Smooth muscle cell (in vitro differentiated cells): ENCODE data around the gene ABCD1. TPM values are rescaled to one million over a fixed set of nuclear protein-coding genes. Genes with fewer than 3 reads are reported as not detected.

Experiments
- DNase-seq: peaks from one replicate; lab custom pipeline; 2025; ENCODE audit not compliant: unreplicated experiment; lab: John Stamatoyannopoulos, UW
- H2AFZ ChIP-seq: fragments of 200-600 bp; sonication (generic); 2 replicates; pipeline ENCODE4 v1.6.0; 2016; ENCODE audit warnings: antibody characterized with exemption, low read depth, mild to moderate bottlenecking
- H3F3A ChIP-seq: fragments of 200-600 bp; sonication (generic); 2 replicates; pipeline ENCODE4 v1.6.0; 2017; ENCODE audit warnings: antibody characterized with exemption, low read depth
- H3K27ac ChIP-seq: fragments of 200-600 bp; sonication (generic); 2 replicates; pipeline ENCODE4 v1.5.1; 2016; ENCODE audit warnings: low read depth, mild to moderate bottlenecking
- H3K27me3 ChIP-seq: fragments of 200-600 bp; sonication (generic); 2 replicates; pipeline ENCODE4 v1.6.1; 2016; ENCODE audit warnings: low read depth, mild to moderate bottlenecking
- H3K36me3 ChIP-seq: fragments of 200-600 bp; sonication (generic); 2 replicates; pipeline ENCODE4 v1.5.1; 2016; ENCODE audit warnings: low read depth
- H3K4me1 ChIP-seq: fragments of 200-600 bp; sonication (generic); 2 replicates; pipeline ENCODE4 v1.5.1; 2016; ENCODE audit warnings: low read depth
- H3K4me2 ChIP-seq: fragments of 200-600 bp; sonication (generic); 2 replicates; pipeline ENCODE4 v1.6.0; 2016; ENCODE audit warnings: mild to moderate bottlenecking
- H3K4me3 ChIP-seq: fragments of 200-600 bp; sonication (generic); 2 replicates; pipeline ENCODE4 v1.5.1; 2016; ENCODE audit warnings: mild to moderate bottlenecking
- H3K79me2 ChIP-seq: fragments of 200-600 bp; sonication (generic); 2 replicates; pipeline ENCODE4 v1.6.0; 2016; ENCODE audit warnings: low read depth, mild to moderate bottlenecking
- H3K9ac ChIP-seq: fragments of 200-600 bp; sonication (generic); 2 replicates; pipeline ENCODE4 v1.6.0; 2016; ENCODE audit warnings: low read depth
- H3K9me3 ChIP-seq: fragments of 200-600 bp; sonication (generic); replicated peaks from 2 replicates; pipeline ENCODE4 v1.5.1; 2016; ENCODE audit warnings: low read depth
- H4K20me1 ChIP-seq: fragments of 200-600 bp; sonication (generic); 2 replicates; pipeline ENCODE4 v1.6.0; 2016; ENCODE audit warnings: low read depth
- WGBS: methylation state at CpG from one replicate; pipeline ENCODE4 v1.1.7; 2016; ENCODE audit warnings: low lambda C conversion rate; 5-methylcytosine and 5-hydroxymethylcytosine counted together
- polyA plus RNA-seq: library from polyadenylated mRNA; unstranded; fragments of >200 nt; fragmentation: Nextera tagmentation; extraction: Ambion mirVana; gene quantifications from 2 replicates; pipeline ENCODE4 v1.2.1, GENCODE V29; 2016
- total RNA-seq: library from RNA; depleted of rRNA; stranded (reverse); fragments of >200 nt; gene quantifications from 2 replicates; pipeline ENCODE4 v1.2.3, GENCODE V29; 2014
- TF ChIP-seq, protein P1 (sequence below): fragments of 200-600 bp; sonication (generic); IDR thresholded peaks from 2 replicates; pipeline ENCODE4 v1.5.1; 2017; ENCODE audit warnings: borderline replicate concordance, mild to moderate bottlenecking, antibody characterized with exemption; ENCODE audit not compliant: insufficient read depth, poor library complexity, severe bottlenecking

Gene ABCD1
- total and polyA plus RNA-seq, 2 experiments from 2014 or later, result 6.2 to 10.9 TPM

DNA sequence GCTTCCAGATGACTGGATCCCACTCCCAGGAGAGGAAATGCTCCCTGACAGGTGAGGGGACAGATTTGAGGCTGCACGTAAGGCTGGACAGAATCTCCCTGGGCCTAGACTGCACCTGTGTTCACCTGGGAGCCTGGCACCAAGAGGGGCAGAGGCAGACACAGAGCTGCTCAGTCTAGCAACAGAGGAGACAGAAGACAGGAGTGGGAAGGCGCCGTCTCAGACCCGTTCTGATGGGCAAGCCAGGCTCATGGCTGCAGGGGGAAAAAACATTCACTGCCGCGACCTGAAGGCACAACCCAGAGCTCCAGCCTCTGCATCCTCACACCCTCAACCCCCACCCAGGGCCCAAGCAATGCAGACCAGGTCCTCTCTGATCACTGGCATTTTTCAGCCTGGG is 17.2 kb upstream of the ABCD1 start:
- no peaks in the 10 kb centered on the region for H3K4me1 ChIP-seq
- no peaks in the 10 kb centered on the region for H3K79me2 ChIP-seq
- DNase-seq, result no peak
- no peak overlapping the region for H3K4me2 ChIP-seq
- H3K9ac ChIP-seq, result no peak overlapping the region
- peaks cover 7% of the 10 kb centered on the region for H4K20me1 ChIP-seq
- H3K27me3 ChIP-seq, result no peaks in the 10 kb centered on the region
- H3K4me3 ChIP-seq, result no peak overlapping the region
- H3K9me3 ChIP-seq, result no peaks in the 10 kb centered on the region
- TF ChIP-seq, protein P1, sequence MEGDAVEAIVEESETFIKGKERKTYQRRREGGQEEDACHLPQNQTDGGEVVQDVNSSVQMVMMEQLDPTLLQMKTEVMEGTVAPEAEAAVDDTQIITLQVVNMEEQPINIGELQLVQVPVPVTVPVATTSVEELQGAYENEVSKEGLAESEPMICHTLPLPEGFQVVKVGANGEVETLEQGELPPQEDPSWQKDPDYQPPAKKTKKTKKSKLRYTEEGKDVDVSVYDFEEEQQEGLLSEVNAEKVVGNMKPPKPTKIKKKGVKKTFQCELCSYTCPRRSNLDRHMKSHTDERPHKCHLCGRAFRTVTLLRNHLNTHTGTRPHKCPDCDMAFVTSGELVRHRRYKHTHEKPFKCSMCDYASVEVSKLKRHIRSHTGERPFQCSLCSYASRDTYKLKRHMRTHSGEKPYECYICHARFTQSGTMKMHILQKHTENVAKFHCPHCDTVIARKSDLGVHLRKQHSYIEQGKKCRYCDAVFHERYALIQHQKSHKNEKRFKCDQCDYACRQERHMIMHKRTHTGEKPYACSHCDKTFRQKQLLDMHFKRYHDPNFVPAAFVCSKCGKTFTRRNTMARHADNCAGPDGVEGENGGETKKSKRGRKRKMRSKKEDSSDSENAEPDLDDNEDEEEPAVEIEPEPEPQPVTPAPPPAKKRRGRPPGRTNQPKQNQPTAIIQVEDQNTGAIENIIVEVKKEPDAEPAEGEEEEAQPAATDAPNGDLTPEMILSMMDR, result no peak
- no peaks in the 10 kb centered on the region for H3F3A ChIP-seq
- H3K27ac ChIP-seq, result no peak overlapping the region
- no peaks in the 10 kb centered on the region for H3K36me3 ChIP-seq
- 98% methylated on average over 6 of the region's 6 CpGs for WGBS
- H2AFZ ChIP-seq, result no peak overlapping the region

DNA sequence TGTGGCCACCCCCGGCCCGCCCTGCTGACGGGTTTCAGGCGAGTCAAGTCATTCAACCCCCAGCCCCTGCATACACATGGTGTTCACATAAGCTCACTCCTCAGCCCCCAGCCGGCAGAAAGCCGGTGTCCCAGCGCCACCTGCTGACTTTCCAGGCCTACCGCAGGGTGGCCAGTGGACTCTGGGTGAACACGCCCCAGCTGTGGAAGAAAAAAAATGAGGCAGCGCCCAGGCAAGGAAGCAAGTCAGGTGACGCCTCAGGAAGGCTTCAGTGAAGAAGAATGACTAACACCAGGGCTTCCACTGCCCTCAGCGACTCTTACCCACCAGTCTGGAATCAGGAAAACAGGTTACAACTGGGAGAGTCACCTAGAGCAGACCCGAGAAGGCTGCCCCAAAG is 16.2 kb upstream of the ABCD1 start:
- H3K4me1 ChIP-seq, result no peaks in the 10 kb centered on the region
- no peak overlapping the region for H2AFZ ChIP-seq
- DNase-seq, result no peak
- TF ChIP-seq, protein P1, result peak; percentile 41
- no peak overlapping the region for H3K4me2 ChIP-seq
- no peak overlapping the region for H3K4me3 ChIP-seq
- no peaks in the 10 kb centered on the region for H3K27me3 ChIP-seq
- no peaks in the 10 kb centered on the region for H3K9me3 ChIP-seq
- WGBS, result 62% methylated on average over 13 of the region's 13 CpGs
- no peaks in the 10 kb centered on the region for H3K79me2 ChIP-seq
- no peaks in the 10 kb centered on the region for H3K36me3 ChIP-seq
- no peaks in the 10 kb centered on the region for H3F3A ChIP-seq
- peak overlapping the region; percentile 71 for H3K27ac ChIP-seq
- H4K20me1 ChIP-seq, result peaks cover 7% of the 10 kb centered on the region
- H3K9ac ChIP-seq, result no peak overlapping the region

DNA sequence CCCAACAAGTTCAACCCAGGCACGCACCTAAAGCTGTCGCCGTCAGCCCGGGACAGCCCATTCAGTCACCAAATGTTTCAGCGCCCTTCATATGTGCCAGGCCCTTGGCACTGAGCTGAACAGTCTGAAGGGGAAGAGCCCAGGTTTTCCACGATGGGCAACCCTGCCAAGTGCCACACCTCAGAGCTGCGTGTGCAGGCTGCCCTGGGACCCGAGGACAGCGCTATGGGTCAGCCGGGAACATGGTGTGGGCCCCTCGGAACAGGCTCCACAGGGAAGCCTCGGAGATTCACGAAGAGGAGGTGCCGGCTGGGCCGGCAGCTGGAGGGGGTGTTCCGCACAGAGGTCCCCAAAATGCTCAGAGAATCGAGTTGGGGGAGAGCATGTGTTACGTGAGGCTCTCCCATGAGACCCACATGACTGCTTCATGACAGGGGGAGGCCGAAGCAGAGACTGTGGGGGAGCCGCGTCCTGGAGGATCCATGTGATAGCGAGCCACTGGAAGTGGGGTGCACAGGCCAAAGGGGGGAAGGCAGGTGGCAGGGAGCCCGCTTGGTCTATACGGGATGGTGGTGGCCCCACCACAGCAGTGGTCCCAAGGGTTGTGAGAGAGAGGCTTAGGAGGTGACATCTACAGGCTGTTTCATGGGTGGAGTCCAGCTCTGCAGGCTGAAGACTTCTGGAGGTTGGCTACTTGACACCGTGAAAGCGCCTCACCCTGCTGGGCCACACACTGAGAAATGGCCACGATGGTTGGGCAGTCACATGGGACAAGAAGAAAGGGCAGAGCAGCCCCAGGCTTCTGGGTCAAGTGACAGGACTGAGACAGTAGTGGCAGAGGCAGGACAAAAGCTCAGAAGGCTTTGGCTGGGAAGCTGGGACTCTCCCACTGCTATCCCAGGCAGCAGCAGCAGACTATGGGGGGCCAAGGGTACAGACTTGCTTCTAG is 14.7 kb upstream of the ABCD1 start:
- no peak for DNase-seq
- H3K27ac ChIP-seq, result no peak overlapping the region
- 89% methylated on average over 27 of the region's 27 CpGs for WGBS
- no peaks in the 10 kb centered on the region for H3F3A ChIP-seq
- no peaks in the 10 kb centered on the region for H3K36me3 ChIP-seq
- no peak overlapping the region for H3K9ac ChIP-seq
- H3K4me2 ChIP-seq, result no peak overlapping the region
- H3K4me1 ChIP-seq, result no peaks in the 10 kb centered on the region
- no peaks in the 10 kb centered on the region for H3K79me2 ChIP-seq
- H3K27me3 ChIP-seq, result no peaks in the 10 kb centered on the region
- peaks cover 7% of the 10 kb centered on the region for H4K20me1 ChIP-seq
- H2AFZ ChIP-seq, result no peak overlapping the region
- no peaks in the 10 kb centered on the region for H3K9me3 ChIP-seq
- no peak overlapping the region for H3K4me3 ChIP-seq
- TF ChIP-seq, protein P1, result no peak
